Measurements from ENCODE around the gene MRPL55.

Gene MRPL55

DNA sequence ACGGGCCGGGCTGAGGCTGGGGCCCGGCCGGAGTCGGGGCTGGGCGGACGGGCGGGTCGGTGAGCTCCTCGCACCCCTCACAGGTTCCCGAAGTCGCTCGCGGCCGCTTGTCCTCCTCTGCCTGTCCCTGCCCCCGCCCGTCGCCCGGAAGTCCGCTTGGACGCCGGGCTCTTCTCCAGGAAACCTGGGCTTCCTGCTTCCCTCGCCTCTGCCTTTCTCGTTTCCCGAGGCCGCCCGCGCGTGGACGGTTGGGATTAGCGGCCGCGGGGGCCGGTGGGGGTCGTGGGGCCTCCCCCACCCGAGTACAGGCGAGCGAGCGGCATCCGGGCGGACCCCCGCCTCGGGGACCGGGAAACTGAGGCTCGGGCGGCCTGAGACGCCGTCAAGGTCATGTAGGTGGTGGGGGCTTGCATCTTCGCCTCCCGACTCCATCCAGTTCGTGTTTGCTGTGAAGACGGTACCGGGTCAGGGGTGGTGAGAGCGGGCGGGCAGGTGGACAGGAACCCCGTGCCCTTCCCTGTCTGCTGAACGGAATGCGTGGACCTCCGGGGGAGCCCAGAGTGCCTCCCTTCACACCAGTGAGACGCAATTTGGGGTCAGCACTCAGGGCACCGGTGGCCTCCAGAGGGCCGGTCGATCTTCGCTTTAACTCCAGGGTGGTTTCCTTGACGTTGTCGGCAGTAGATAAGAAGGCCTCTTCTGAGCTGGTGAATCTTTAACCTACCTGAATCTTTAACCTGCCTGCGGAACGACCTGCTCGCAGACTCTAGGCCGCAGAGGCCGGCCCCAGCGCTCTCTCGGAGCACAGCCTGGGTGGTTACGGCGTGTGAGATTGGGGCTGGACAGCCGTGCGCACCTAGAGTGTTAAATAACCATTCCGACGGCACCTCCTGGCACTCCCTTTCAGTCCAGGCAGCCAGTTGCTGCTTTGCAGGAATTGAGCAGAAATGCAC lies 25.9 kb downstream of the MRPL55 start:
- no peak for DNase-seq

DNA sequence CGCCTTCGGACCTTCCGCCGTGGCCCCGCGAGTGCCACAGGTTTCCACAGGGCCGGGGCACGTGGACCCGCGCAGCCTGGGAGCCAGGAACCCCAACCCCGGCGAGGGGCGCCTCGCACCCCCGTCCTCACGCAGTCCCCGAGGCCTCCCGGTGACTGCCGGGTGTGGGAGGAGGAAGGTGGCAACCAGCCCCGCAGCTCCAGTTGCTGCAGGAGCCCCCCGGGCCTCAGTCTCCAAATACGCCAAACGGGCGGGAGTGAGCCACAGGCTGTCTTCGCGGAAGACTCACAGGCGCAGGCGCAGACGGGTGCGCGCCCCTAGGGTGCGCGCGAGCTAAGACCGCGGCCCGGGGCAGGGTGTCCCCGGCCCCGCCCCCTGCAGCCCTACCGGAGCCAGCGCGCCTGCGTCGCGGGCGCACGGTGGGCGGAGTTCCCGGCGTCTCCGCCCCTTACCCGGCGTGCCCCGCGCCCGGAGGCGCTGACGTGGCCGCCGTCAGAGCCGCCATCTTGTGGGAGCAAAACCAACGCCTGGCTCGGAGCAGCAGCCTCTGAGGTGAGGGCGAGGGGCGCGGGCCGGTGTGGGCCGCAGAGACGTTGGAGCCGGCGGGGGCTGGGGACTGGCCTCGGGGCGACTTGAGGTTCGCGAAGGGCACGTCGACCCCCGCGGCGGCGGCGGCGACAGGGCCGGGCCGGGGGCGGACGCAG lies 26.7 kb downstream of the MRPL55 start, which contains the start of gene ARF1:
ARF1 (plus strand) TSS at position 495 of the 704 bp plus-strand sequence. CDS start 14,407 bp downstream, outside the sequence.
- peak; percentile 93 for DNase-seq

DNA sequence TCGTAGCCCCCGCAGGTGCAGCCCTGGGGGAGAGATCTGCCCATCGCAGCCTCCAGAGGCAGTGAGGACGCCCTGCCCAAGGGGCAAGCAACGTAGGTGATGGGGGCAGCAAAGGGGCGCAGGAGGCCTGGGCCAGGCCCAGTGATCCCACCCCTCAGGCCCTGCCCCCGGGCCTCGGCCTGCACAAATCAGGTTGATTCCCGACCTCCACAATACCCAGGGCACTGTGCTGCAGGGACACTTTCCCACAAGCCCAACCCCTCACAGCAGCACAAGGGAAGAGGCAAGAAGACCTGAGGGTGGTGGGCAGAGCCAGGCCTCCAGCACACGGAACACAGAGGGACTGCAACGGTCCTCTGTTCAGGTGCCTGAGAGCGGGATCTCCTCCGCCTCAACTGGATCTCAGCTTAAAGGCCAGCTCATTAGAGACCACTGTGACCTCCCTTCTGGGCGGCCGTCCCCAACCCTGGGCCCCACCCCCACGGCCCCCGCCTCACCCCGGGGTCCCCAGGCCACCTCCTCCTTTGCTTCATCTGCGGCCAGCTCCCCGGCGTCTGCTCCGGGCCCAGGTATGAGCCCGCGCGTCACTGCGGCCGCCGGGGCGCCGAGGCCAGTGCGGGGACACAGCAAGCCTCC lies 27.4 kb downstream of the MRPL55 start:
- no peak for DNase-seq

DNA sequence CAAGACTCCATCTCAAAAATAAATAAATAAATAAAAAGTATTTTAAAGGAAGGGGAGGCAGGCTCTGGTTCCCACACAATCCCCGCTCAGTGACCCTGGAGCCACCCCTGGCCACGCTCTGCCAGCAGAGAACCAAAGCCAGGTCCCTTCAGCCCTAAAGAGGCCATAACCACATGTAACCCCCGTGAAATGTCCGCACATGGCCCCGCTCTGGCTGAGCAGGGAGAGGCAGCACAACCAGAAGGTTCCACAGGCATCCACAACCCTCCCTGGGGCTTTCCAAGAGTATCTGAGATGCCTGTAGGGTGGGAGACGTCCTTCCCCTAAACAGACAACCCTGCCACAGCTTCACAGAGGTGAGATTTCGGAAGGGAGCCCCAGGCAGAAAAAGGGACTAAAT lies 28.0 kb downstream of the MRPL55 start:
- no peak for DNase-seq

DNA sequence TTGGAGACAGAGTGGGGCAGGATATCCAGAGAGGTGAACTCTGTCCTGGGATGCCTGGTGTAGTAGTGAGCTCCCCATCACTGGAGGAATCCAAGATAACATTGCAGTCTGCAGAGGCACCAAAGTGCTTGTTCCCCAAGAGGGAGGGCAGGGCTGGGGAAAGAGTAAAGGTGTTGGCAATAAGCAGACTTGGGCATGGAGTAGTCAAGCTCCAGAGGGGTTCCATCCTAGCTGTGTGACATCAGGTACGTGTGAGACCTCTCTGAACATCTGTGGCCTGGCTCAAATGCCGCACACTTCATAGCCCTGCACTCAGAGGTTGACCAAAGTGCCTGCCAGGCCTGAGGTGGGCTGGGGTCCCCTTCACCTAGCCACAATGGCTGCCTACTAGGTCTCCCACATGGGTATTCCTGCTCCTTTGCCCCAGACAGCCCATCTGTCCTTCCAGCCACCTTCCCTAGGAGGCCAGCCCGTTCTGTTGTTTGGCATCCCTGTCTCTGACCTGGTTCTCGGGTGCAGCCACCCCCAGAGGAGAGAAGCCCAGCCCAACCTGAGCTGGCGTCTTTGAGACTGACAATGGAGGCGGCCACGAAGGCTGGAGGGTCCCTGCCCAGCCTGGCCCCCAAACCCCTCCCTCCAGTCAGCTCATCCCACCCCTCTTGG lies 29.4 kb downstream of the MRPL55 start:
- no peak for DNase-seq

DNA sequence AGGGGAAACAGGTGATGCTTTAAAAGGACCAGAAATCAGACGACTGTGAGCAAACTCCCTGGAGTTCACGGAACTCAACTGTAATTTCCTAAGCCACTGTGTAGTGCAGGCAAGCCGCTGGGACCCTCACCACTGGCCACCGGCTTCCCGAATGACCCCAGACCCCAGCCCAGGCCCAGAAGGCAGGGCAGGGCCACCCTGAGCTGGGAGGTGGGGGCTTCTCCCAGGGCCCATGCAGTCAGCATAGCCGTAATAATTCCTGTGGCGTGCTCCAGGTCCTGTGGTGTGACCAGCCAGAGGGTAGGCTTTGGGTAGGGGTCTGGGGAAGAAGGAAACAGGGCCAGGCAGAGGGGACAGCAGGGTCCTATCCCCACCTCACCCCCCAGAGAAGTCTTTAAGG lies 30.1 kb downstream of the MRPL55 start:
- no peak for DNase-seq

DNA sequence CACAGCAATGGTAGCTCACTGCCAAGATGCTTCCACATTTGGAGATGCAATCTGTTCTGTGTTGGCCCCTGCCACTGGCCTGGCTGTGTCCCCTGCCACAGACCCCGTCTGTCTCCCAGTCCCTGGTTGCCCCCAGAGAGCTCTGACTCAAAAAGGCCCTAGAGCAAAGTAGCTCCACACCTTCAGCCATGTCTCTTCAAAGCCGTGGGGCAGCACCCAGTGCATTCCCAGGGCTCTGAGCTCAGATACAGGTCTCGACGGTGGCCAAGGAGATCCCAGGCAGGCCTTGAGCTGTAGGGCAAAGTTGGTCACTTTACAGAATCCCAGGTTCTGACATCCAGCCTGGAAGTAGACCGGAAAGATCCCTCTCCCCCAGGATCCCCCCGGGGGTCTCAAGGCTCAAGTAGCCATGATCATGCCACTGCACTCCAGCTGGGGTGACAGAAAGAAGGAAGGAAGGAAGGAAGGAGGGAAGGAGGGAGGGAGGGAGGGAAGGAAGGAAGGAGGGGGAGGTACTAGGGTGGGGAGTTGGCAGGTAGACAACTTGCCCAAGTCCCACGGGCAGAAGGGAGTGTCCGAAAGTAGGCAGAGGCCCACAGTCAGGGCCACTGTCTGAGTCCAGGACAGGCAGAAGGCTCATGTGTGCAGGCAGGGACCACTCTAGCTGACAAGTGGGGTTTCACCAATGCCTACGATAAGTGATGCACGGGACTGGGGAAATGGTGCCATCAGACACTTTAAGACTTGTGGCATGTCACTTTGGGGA lies 31.4 kb downstream of the MRPL55 start:
- DNase-seq = no peak

DNA sequence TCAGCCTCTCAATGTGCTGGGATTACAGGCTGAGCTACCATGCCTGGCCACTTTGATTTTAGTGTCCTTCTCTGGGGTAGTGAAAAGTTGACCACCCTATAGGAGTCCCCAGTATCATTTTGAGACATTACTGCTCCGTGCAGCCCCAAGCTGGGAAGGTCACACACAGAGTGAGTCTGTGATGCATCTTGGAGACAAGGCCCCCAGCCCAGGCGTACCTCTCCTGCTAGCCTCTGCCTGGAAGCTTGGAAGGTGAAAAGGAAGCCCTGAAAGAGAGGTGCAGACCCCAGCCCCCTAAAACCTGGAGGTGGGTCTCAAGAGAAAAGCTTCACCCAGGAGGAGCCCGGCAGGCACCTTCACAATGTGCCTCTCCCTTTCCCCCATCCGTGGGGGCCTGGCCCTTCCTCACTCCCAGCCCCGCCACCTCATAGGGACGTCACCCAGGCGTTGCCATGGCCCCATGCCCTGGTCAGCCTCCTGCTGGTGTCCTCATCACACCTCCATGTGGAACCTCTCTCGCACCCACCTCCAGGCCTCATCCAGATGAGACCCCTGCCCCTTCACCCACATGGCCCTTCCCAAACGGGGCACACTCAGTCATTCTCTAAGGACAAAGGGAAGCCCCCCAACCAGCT lies 32.2 kb downstream of the MRPL55 start:
- DNase-seq = no peak

DNA sequence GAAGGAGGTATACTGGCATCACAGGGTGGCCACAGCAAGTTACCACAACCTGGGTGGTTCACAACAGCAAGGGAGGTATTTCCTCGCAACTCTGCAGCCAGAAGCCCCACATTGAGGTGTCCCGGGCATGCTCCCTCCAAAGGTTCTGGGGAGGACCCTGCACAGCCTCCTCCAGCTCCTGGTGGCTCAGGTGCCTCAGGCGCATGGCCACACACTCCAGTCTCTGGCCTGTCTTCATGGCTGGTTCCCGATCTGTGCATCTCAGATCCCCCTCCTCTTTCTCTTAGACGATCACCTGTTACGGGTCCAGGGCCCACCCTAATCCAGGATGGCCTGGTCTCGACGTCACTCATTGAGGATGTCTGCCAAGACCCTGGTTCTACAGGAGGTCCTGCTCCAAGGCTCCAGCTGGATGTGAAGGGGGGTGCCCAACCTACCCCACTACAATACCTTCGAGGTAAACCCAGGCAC lies 33.3 kb downstream of the MRPL55 start:
- no peak for DNase-seq

DNA sequence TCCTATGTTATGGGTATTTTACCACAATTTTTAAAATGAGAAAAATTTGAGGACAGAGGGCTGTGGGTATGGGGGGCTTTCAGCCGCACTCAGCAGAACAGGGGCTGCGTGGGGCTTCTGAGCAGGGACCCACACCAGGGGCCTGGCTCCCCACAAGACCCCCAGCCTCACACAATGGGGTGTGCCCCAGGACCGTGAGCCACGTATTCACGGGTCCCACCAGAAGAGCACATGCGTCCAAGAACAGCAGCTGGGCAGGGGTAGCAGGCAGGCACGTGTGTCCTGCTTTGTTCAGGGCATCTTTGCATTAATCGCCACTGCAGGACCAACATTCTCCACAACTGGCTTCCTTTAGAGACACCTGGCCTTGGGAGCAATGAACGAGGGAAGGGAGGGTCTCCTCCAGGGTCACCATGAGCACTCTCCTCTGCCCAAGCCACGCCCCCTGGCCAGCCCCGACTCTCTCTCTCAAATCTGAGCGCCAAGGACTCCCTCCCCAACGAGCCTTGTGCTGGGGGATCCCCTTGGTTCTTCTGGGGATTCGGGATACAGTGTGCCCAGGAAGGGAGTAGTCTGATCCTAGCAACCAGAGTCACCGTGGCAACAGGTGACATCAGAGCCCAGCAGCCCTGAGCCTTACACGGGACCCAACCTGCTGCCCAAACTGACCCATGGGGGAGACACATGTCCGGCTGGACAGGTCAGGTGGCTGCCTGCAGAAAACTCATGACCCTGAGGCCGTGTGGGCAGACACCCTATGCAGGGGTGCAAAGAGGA lies 34.0 kb downstream of the MRPL55 start:
- no peak for DNase-seq

DNA sequence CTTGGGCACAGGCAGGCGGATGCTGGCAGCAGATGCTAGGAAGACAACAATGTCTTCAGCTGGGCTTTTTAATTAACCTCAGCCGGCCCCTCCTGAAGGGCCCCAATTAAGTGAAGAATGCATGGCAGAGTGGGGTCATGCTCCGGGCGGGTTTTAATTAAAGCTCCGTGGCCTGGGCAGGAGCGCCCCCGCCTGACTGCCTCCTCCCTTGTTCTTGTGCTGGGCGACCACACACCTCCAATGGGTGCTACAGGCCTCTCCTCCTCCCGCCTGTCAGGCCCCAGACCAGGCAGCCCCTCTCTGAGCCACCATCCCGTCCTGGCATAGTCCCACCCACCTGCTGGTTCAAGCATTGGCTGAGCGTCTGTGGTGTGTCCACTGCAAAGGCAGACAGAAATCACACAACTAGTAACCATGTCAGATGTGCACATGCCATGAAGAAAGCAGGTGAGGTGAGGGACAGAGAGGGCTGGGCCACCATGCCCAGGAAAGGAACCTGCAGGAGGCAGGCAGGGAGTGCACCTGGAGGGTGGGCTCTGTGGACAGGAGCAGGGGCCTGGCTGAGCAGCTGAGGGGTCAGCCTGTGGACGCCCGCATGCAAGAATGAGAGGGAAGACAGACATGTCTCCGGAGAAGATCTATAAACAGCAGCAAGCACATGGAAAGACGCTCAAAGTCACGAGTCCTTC lies 35.1 kb downstream of the MRPL55 start:
- DNase-seq = no peak

DNA sequence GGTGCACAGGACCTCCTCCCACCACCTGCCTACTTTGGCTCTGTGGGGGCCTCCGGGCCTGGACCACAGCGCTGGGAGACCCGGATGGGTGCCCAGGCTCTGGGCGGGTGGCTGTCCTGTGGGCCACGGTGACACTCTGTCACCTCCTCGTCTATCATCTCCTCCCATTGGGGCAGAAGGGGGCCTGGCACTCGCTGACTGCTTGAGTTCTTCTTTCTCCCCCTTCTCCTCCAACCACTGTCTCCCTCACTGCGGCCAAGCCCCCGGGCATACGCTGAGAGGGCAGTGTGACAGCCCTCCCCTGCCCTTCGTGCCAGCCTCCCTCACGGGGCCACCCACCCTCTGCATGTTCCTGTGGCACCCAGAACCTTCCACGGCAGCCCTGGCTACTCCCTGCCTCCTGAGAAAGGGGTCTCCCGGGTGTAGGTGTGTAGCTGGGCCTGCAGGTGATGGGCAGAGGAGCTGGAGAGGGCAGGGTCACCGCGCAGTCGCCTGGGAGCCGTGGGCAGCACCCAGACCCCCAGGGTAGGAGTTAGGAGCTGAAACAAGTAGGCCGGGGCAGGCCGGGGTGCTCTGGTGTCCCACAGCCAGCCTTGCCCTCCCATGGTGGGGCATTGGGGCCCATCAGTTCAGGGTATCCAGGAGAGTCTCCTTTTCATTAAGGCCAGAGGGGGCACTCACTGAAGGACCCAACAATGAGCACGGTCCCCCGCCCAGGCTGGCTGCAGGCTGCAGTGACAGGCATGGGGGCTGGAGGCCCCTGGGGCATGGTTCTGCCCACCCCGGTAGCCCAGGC lies 35.8 kb downstream of the MRPL55 start:
- DNase-seq = no peak

DNA sequence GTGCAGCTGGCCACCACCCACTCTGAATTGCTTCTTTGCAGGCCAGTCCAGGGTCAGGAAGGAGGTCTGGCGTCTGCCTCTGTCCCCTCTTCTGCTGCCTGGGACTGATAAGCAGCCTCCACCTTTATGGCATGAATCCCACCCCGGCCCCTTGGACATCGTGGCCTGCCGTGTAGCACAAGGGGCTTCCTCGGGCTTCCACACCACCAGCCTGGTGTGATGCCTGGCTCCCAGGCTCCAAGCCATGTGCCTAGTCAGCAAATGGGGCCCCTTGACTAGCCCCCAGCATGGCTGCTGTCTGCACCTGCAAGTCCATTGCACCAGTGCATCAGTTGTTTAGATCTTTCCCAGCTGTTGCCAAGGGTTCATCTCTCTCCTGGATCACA lies 36.4 kb downstream of the MRPL55 start:
- no peak for DNase-seq

DNA sequence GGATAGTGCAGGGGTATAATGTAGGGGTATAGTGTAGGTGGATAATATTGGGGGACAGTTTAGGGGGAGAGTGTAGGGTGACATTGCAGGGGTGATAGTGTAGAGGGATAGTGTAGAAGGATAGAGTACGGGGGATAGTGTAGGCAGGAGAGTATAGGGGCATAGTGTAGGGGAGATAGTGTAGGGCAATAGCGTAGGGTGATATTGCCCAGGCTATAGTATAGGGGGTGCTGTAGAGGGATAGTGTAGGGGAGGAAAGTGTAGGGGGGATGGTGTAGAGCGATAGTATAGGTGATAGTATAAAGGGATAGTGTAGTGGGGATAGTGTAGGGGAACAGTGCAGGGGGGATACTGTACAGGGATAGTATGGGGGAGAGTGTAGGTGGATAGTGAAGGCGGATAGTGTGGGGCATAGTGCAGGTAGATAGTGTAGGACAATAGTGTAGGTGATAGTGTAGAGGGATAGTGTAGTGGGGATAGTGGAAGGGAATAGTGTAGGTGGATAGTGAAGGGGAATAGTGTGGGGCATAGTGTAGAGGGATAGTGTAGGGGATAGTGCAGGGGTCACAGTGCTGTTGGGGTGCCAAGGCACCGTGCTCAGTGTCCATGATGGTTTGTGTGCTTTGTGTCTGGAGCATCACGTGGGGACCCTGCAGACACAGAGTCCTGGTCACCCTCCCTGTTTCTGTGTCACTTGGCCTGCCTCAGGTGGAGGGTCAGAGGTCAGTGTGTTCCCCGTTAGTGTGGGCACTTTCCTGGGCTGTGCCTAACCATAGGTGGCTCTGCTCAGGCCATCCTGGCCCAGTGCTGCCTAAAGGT lies 37.1 kb downstream of the MRPL55 start:
- DNase-seq = no peak

DNA sequence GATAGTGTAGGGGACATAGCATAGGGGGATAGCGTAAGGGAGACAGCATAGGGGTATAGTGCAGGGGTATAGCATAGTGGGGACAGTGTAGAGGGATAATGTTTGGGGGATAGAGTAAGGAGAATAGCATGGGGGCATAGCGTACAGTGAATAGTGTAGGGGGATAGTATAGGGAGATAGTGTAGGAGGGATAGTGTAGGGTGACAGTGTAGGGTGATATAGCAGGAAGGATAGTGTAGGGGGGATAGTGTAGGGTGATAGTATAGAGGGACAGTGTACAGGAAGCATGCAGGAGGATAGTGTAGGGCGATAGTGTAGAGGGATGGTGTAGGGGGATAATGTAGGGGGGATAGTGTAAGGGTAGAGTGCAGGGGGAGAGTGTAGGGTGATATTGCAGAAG lies 38.2 kb downstream of the MRPL55 start:
- no peak for DNase-seq

DNA sequence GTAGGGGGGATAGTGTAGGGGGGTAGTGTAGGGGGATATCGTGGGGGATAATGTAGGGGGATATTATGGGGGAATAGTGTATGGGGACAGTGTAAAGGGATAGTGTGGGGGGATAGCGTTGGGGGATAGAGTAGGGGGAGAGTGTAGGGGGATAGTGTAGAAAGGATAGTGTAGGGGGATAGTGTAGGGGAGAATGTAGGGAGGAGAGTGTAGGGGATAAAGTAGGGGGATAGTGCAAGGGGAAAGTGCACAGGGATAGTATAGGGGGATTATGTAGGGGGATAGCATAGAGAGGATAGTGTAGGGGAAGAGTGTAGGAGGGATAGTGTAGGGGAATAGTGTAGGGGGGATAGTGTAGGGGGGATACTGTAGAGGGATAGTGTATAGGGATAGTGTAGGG lies 38.9 kb downstream of the MRPL55 start:
- DNase-seq = no peak

DNA sequence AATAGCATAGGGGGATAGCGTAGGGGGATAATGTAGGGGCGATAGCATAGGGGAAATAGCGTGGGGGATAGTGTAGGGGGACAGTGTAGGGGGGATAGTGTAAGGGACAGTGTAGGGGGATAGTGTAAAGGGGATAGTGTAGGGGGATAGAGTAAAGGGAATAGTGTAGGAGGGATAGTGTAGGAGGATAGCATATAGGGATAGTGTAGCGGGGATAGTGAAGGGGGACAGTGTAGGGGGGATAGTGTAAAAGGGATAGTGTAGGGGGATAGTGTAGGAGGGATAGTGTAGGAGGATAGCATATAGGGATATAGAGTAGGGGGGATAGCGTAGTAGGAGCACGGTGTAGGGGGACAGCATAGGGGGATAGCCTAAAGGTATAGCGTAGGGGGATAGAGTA lies 40.7 kb downstream of the MRPL55 start:
- DNase-seq = no peak

DNA sequence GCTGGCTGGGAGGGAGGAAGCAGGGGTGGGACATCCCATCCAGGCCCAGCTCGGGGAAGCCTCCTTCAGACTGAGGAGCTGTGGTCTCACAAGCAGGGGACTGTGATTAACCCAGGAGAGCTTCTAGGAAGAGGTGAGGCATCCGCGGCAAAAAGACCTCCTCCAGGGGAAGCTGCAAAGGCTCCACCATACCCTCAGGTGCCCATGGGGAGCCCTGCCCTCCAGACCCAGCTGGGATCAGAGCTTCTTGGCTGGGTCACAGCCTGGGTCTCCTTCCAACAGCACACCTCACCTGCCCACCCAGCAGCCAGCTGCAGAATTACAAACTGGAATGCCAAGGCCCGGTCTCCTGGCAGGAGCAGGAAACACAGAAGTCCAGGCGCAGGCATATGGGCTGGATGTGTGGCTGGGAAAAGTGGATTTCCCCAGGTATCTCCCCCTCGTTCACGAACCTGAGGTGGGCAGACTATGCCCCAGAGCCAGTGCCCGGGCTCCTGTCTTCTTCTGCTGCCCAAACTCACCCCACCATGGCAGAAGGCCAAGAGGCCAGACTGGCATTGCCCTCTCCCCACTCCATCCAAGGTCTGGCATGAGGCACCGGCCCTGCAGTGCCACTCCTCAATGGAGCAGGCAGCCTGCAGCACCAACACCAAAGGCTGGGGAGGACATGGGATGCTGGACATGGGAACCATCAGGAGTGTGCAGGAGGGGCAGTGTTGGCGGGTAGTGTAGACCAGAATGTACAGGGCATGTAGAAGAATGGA lies 42.0 kb downstream of the MRPL55 start:
- no peak for DNase-seq
